H1 (cell line): Measurements from ENCODE around the gene ORMDL2. TPM values are rescaled to one million over a fixed set of nuclear protein-coding genes. Genes with fewer than 3 reads are reported as not detected.

Experiments used
- CTCF ChIA-PET: fragments of 300-600 bp; sonication (Branson Sonifier 250); formaldehyde crosslinking; loops from one replicate; lab custom pipeline; 2021; ENCODE audit not compliant: partially characterized antibody; lab: Charles Lee
- POLR2A ChIA-PET: fragments of 300-600 bp; sonication (Branson Sonifier 250); formaldehyde crosslinking; loops from one replicate; lab custom pipeline; 2021; ENCODE audit warnings: inconsistent platforms; ENCODE audit not compliant: partially characterized antibody; lab: Charles Lee
- DNase-seq, 2 experiments: peaks; one replicate each; pipeline versions ENCODE4 v3.0.0 to v3.0.0-alpha.2; 2010 to 2022; ENCODE audit warnings: low spot score in 2 of 2, low read depth in 1 of 2, mixed read lengths in 1 of 2
- FAIRE-seq: peaks from 2 replicates; lab custom pipeline; 2011; peaks lifted over from hg19 to GRCh38; lab: Jason Lieb, UNC
- H2AFZ ChIP-seq: 2 replicates; pipeline ENCODE4 v1.8.1; 2012; ENCODE audit warnings: low read length, inconsistent platforms
- H2AK5ac ChIP-seq: 2 replicates; pipeline ENCODE4 v1.6.1; 2013; ENCODE audit warnings: low read depth, low read length
- H2BK120ac ChIP-seq: replicated peaks from 2 replicates; pipeline ENCODE3; 2013; ENCODE audit warnings: low read depth, low read length, inconsistent platforms
- H2BK12ac ChIP-seq: 2 replicates; pipeline ENCODE4 v1.6.1; 2013; ENCODE audit warnings: low read depth, low read length
- H2BK15ac ChIP-seq: 2 replicates; pipeline ENCODE4 v1.6.1; 2013; ENCODE audit warnings: low read length
- H2BK20ac ChIP-seq: 2 replicates; pipeline ENCODE4 v1.6.1; 2013; ENCODE audit warnings: low read length
- H2BK5ac ChIP-seq: 2 replicates; pipeline ENCODE4 v1.6.1; 2013; ENCODE audit warnings: low read depth, low read length
- H3K14ac ChIP-seq: 2 replicates; pipeline ENCODE4 v1.6.1; 2013; ENCODE audit warnings: inconsistent platforms; ENCODE audit not compliant: insufficient read length
- H3K18ac ChIP-seq: 2 replicates; pipeline ENCODE4 v1.6.1; 2013; ENCODE audit warnings: low read length; ENCODE audit errors: extremely low read depth
- H3K23ac ChIP-seq: 2 replicates; pipeline ENCODE4 v1.6.1; 2013; ENCODE audit warnings: inconsistent platforms; ENCODE audit not compliant: insufficient read length
- H3K23me2 ChIP-seq: 2 replicates; pipeline ENCODE4 v1.6.1; 2013; ENCODE audit warnings: low read depth, low read length
- H3K27ac ChIP-seq: 2 replicates; pipeline ENCODE4 v1.6.1; 2011; ENCODE audit warnings: low read depth, low read length, inconsistent platforms
- H3K27me3 ChIP-seq, 4 experiments: replicated peaks in 1 of 4; 1 replicate in 1 of 4; 2 replicates in 3 of 4; pipeline versions ENCODE4 v1.6.1 to v1.8.1; 2011 to 2013; ENCODE audit warnings: low read length in 3 of 4, mild to moderate bottlenecking in 3 of 4, inconsistent platforms in 2 of 4, mixed read lengths in 2 of 4, moderate library complexity in 1 of 4; ENCODE audit not compliant: control insufficient read depth in 3 of 4, insufficient read depth in 3 of 4; ENCODE audit errors: extremely low read depth in 1 of 4
- H3K36me3 ChIP-seq, 4 experiments: 2 replicates each; pipeline versions ENCODE4 v1.6.1 to v1.8.1; 2011 to 2013; ENCODE audit warnings: mild to moderate bottlenecking in 4 of 4, low read length in 3 of 4, moderate library complexity in 2 of 4, control low read depth in 1 of 4, inconsistent platforms in 1 of 4; ENCODE audit not compliant: insufficient read depth in 4 of 4, control insufficient read depth in 2 of 4
- H3K4ac ChIP-seq: replicated peaks from 2 replicates; pipeline ENCODE3; 2013; ENCODE audit warnings: low read length, low read depth, mixed read lengths, inconsistent platforms; ENCODE audit not compliant: insufficient read length
- H3K4me1 ChIP-seq, 4 experiments: replicated peaks in 1 of 4; 1 replicate in 1 of 4; 2 replicates in 3 of 4; pipeline versions ENCODE4 v1.6.1 to v1.8.1; 2011 to 2013; ENCODE audit warnings: low read length in 3 of 4, inconsistent platforms in 2 of 4, mixed read lengths in 1 of 4; ENCODE audit not compliant: insufficient read depth in 4 of 4, control insufficient read depth in 3 of 4
- H3K4me2 ChIP-seq, 2 experiments: 2 replicates each; pipeline versions ENCODE4 v1.6.1 to v1.8.1; 2011 to 2013; ENCODE audit warnings: low read depth in 2 of 2, low read length in 2 of 2, control low read depth in 1 of 2, inconsistent platforms in 1 of 2, mild to moderate bottlenecking in 1 of 2; ENCODE audit not compliant: insufficient read depth in 1 of 2
- H3K4me3 ChIP-seq, 4 experiments: fragments of 200-600, 300-600 bp in 1 of 4; sonication (generic), shearing (Covaris generic), sonication (Bioruptor Twin) in 1 of 4; 2 replicates each; pipeline versions ENCODE4 v1.5.1 to v1.8.1; 2011 to 2016; ENCODE audit warnings: low read length in 4 of 4, low read depth in 3 of 4, control low read depth in 2 of 4, inconsistent platforms in 2 of 4, mild to moderate bottlenecking in 2 of 4, mixed read lengths in 1 of 4, moderate library complexity in 1 of 4; ENCODE audit not compliant: insufficient read depth in 2 of 4; ENCODE audit errors: extremely low read depth in 1 of 4
- H3K56ac ChIP-seq: replicated peaks from 2 replicates; pipeline ENCODE3; 2013; ENCODE audit warnings: low read depth, mild to moderate bottlenecking, mixed read lengths, low read length, inconsistent platforms; ENCODE audit not compliant: insufficient read length
- H3K79me1 ChIP-seq: 2 replicates; pipeline ENCODE4 v1.6.1; 2013; ENCODE audit warnings: low read depth, low read length, control low read depth
- H3K79me2 ChIP-seq, 2 experiments: 2 replicates each; pipeline versions ENCODE4 v1.6.1 to v1.8.1; 2012 to 2013; ENCODE audit warnings: low read length in 2 of 2, mild to moderate bottlenecking in 2 of 2, inconsistent platforms in 1 of 2; ENCODE audit not compliant: insufficient read depth in 2 of 2, control insufficient read depth in 1 of 2
- H3K9ac ChIP-seq, 4 experiments: replicated peaks in 1 of 4; 1 replicate in 1 of 4; 2 replicates in 3 of 4; pipeline versions ENCODE4 v1.6.1 to v1.8.1; 2011 to 2013; ENCODE audit warnings: low read depth in 3 of 4, low read length in 3 of 4, control low read depth in 2 of 4, mild to moderate bottlenecking in 2 of 4, moderate library complexity in 2 of 4, inconsistent platforms in 1 of 4; ENCODE audit errors: extremely low read depth in 1 of 4
- H3K9me3 ChIP-seq, 2 experiments: 2 replicates each; pipeline versions ENCODE4 v1.6.1 to v1.8.1; 2012 to 2013; ENCODE audit warnings: mild to moderate bottlenecking in 2 of 2, moderate library complexity in 2 of 2, control low read depth in 1 of 2, inconsistent platforms in 1 of 2, low read depth in 1 of 2, low read length in 1 of 2, mixed read lengths in 1 of 2; ENCODE audit not compliant: insufficient read depth in 2 of 2
- H4K20me1 ChIP-seq, 2 experiments: replicated peaks in 1 of 2; 2 replicates each; pipeline versions ENCODE3 to v1.8.1; 2011 to 2013; ENCODE audit warnings: inconsistent platforms in 2 of 2, low read length in 2 of 2, mild to moderate bottlenecking in 1 of 2; ENCODE audit not compliant: insufficient read depth in 2 of 2, control insufficient read depth in 1 of 2
- H4K5ac ChIP-seq: 2 replicates; pipeline ENCODE4 v1.6.1; 2013; ENCODE audit warnings: low read length, low read depth, mixed read lengths, inconsistent platforms; ENCODE audit not compliant: insufficient read length
- H4K8ac ChIP-seq: 2 replicates; pipeline ENCODE4 v1.8.0; 2013; ENCODE audit warnings: mild to moderate bottlenecking, moderate library complexity, low read length, inconsistent platforms; ENCODE audit not compliant: insufficient read depth; ENCODE audit errors: extremely low read depth
- H4K91ac ChIP-seq: replicated peaks from 2 replicates; pipeline ENCODE3; 2013; ENCODE audit warnings: low read length, mixed read lengths, inconsistent platforms; ENCODE audit not compliant: insufficient read length
- JUND ChIP-seq: IDR thresholded peaks from 2 replicates; pipeline ENCODE4 v1.6.1; 2011; ENCODE audit warnings: mild to moderate bottlenecking, improper control_type of control experiment, low read length
- PHF8 ChIP-seq: fragments of 200-600 bp; sonication (generic); conservative IDR thresholded peaks from 2 replicates; pipeline ENCODE4 v1.7.1; 2012; ENCODE audit warnings: low read depth, mild to moderate bottlenecking, inconsistent platforms, low read length, moderate library complexity
- RAD21 ChIP-seq, 2 experiments: IDR thresholded peaks in 1 of 2; conservative IDR thresholded peaks in 1 of 2; 2 replicates each; pipeline ENCODE4 v1.6.1; 2011; ENCODE audit warnings: low read depth in 2 of 2, low read length in 2 of 2, improper control_type of control experiment in 1 of 2, inconsistent platforms in 1 of 2, mild to moderate bottlenecking in 1 of 2, moderate library complexity in 1 of 2
- WGBS, 2 experiments: shearing (Covaris generic) in 1 of 2; methylation state at CpG; one replicate each; pipeline versions ENCODE4 v1.1.6 to v1.1.7; 2013 to 2015; ENCODE audit warnings: low lambda C conversion rate in 2 of 2, mixed read lengths in 2 of 2, inconsistent platforms in 1 of 2, low coverage in 1 of 2, missing lambda C conversion rate in 1 of 2; ENCODE audit not compliant: insufficient replicate concordance in 2 of 2, insufficient coverage in 1 of 2, insufficient read length in 1 of 2; ENCODE audit errors: extremely low coverage in 1 of 2, missing lambda C conversion rate in 1 of 2; 5-methylcytosine and 5-hydroxymethylcytosine counted together
- polyA plus RNA-seq, 7 experiments: library from polyadenylated mRNA; depleted of rRNA in 3 of 7; stranded (reverse) in 5 of 7; unstranded in 2 of 7; fragments of >200 nt in 5 of 7; fragments of 200-250 nt in 2 of 7; gene quantifications; 1 replicate in 5 of 7; 2 replicates in 1 of 7; 4 replicates in 1 of 7; pipeline versions ENCODE4 v1.2.1 to v1.2.3, GENCODE V29; 2011 to 2013; ENCODE audit warnings: missing spikeins in 2 of 7, mixed read lengths in 2 of 7
- total RNA-seq: library from RNA; stranded (reverse); fragmentation: NEBNext Ultra II Directional; extraction: Animal tissue kit (Norgen Biotek cat#: 25700); gene quantifications from 2 replicates; pipeline ENCODE4 v1.2.1, GENCODE V29; 2021

The ORMDL2 gene
- total and polyA plus RNA-seq, 2 of the 8 experiments (the other 6 are each of a cell fraction or from before 2014, with no cell fraction given) = 39.0 to 65.6 TPM

- Histone ChIP-seq H3K27me3 (no peaks in the 10 kb centered on the region), H3K4me1 (peaks cover 3 to 8% (median 5%) of the 10 kb centered on the region in 4 experiments), H2AK5ac (no peak overlapping the region), H3K4me3 (peak overlapping the region; percentile 87 to 100 (median 96)), H3K36me3 (peaks cover 8 to 50% (median 30%) of the 10 kb centered on the region in 4 experiments), H2AFZ (no peak overlapping the region), H4K5ac (peak overlapping the region; percentile 15), H4K8ac (peak overlapping the region; percentile 64; the same call in 1 of the 2 replicates), H3K4ac (no peak overlapping the region), H3K4me2 (peak overlapping the region; percentile 74 to 96), H3K18ac (no peak overlapping the region), H3K9me3 (no peaks in the 10 kb centered on the region; a peak in 1 of 4 replicates), H2BK120ac (no peak overlapping the region), H3K9ac (peak overlapping the region; percentile 63 to 92 (median 74)), H3K23ac (no peak overlapping the region), H3K79me2 (peaks cover 25 to 58% of the 10 kb centered on the region in 2 experiments), H3K27ac (no peak overlapping the region), H3K79me1 (peaks cover 4% of the 10 kb centered on the region; the same call in 1 of the 2 replicates), H3K14ac (no peak overlapping the region), H4K91ac (no peak overlapping the region), H2BK12ac (no peak overlapping the region), H3K23me2 (peaks cover 2% of the 10 kb centered on the region; the same call in 1 of the 2 replicates), H3K56ac (no peak overlapping the region), H2BK20ac (no peak overlapping the region), H4K20me1 (peaks cover 7 to 13% of the 10 kb centered on the region in 2 experiments), H2BK15ac (no peak overlapping the region), H2BK5ac (no peak overlapping the region; the same call in 1 of the 2 replicates)
- WGBS, 2 experiments = 8% methylated on average over 11 of the region's 17 CpGs; no CpG with 5 or more reads in 1 of the 2 experiments
- DNase-seq (no peak), FAIRE-seq (no peak)
- CTCF ChIA-PET = interaction anchor here (0.6 to 18.0 kb wide), 17 partner anchors 9 to 1786 kb away, joined by 3 to 224 read pairs (median 4); partner anchors contain the start of genes CD63, DGKA, DNAJC14 and GDF11
- POLR2A ChIA-PET = interaction anchor here (0.7 to 12.7 kb wide), 21 partner anchors 8 to 202 kb away, joined by 3 to 133 read pairs (median 8); partner anchors contain the start of genes BLOC1S1, CD63, DNAJC14 and IKZF4
- no peak for TF ChIP-seq JUND
- peak; percentile 5 for TF ChIP-seq PHF8
- no peak for TF ChIP-seq RAD21 (IDR thresholded peaks at IDR 0.05 in 1 of 2, conservative IDR thresholded peaks at IDR 0.05 in 1 of 2; ENCODE audit: low read depth in 2 of 2, low read length in 2 of 2)
Observed at GRCh38 chr12:55818140-55818728, 393 bp downstream of the ORMDL2 start.
